Endometrium (tissue), 2 donors: ENCODE measurements around the gene RAPGEF1.

ENCODE experiments used
- FAIRE-seq: peaks from 2 replicates; lab custom pipeline; 2012; peaks lifted over from hg19 to GRCh38; lab: Jason Lieb, UNC
- donor health status: control.
- donor health status: control.

The RAPGEF1 gene

GRCh38 chr9:131582466-131583336 is 157.2 kb downstream of the RAPGEF1 start:
- no peak for FAIRE-seq

- no peak for FAIRE-seq
Observed at GRCh38 chr9:131582056-131582455, 157.8 kb downstream of the RAPGEF1 start.

- no peak for FAIRE-seq
Observed at GRCh38 chr9:131580358-131580757, 159.5 kb downstream of the RAPGEF1 start.

DNA sequence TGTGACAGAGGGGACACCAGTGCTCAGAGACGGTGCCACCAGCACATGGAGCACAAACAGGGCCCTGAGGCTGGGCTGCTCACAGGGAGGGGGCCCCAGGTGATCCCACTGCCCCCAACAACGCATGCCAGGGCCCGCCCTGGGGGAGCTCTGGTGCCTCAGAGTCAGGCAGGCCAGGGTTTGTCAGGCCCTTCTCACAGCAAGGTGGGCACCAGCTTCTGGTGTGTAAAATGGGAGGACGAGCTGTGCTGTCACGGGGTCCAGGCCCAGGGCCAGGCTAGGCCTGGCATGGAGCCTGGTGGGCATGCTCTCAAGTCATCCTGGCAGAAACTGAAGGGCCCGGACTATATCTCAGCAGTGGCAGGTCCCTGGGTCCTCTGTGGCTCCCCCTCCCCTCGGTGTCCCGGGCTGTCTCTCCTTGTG is 160.1 kb downstream of the RAPGEF1 start:
- no peak for FAIRE-seq

GRCh38 chr9:131578731-131579504 is 161.0 kb downstream of the RAPGEF1 start:
- no peak for FAIRE-seq

DNA sequence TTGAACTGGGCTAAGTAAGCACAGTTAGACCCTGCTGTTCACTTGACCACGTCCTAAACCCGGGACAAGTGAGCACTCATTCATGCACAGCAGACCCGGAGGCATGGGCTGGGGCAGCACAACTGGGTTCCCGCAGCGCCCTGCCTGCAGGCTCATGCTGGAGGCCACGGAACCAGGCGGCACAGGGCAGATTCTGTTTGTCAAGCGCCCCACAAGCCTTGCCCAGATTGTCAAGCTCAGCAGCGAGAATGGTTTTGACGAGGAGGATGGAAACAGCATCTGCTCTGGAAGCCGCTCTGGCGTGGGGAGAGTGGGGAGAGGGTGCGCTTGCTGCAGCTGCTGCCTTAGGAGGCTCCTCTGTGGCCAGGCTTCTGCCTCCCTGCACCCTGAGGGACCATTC is 161.9 kb downstream of the RAPGEF1 start:
- no peak for FAIRE-seq

DNA sequence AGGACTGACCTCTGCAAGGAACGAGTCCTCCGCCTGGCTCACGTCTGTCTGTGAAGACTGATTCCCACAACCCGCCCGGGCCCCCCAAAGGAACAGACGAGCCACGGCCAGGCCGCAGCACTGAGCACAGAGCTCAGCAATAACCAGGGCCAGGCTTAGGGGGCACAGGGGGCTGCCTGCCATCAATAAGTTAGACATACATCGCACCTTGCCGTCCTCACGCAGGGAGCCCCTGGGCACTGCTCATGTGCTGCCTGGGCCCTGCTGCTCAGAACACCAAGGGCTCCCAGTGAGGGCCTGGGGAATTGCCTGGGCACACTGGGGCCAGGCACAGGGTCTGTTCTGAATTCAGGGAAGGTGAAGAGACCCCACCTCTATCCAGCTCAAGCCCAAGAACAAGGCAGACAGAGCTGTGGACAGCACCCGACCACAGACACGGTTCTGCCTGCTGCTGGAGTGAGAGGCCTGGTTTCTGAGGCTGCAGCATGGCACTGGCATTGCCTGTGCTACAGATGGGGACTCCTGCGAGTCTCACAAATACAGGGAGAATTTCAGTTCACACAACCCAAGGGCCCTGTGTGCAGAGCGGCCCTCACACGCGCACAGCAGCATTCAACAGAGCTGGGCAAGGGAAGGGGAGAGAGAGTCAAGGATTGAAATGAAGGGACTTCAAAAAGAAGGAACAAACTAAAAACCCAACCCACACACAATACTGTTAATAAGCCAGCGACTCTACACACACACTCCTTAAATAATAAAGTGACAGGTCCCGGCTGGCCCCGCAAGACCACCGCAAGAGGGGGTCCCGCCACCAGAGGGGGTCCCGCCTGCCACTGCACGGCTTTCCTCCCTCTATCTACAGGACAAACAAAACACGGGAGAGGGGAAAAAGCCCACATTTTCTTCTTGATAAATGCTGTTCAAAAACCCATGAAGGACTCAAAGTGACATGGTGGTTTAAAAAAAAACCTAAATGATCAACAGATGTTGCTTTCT is 162.6 kb downstream of the RAPGEF1 start:
- FAIRE-seq, result no peak

DNA sequence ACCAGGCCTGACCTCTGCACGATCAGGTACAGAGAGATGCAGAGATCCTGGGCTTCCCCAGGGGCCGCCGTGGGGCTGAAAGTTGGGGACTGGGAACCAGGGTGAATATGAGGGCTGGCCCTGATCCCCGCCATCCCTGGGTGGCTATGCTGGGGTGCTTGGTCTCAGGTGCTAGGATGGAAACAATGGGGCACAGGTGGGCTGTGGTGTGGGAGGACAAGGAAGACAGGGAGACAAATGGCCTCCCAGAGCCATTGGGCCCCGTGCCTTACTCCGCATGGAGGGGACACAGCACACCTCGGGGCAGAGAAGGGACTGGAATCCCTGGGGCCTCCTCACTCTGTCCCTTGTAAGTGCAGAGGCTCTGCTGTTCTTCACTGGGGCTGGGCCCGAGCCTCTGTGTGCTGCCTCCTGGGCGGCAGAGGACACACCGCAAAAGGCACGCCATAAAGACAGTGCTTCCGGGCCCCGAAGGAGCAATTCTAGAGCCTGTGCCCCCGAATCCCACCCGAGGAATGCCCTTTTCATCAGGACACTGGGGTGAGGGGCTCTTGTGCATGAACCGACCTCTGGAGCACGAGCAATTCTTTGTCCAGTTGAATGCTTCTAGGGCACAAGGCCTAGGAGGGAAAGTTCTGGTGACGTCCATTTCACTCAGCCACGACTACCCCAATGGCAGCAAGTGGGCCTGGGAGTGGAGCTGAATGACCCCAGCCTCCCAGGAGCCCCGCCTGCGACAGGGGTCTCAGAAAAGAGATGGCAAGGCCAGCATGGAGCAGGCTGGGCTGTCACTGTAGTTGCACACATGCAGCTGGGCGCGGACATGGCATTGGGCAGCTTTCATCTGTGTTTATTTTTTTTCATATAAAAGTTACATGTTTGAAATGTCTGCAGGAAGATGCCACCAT is 163.7 kb downstream of the RAPGEF1 start:
- FAIRE-seq, result no peak

DNA sequence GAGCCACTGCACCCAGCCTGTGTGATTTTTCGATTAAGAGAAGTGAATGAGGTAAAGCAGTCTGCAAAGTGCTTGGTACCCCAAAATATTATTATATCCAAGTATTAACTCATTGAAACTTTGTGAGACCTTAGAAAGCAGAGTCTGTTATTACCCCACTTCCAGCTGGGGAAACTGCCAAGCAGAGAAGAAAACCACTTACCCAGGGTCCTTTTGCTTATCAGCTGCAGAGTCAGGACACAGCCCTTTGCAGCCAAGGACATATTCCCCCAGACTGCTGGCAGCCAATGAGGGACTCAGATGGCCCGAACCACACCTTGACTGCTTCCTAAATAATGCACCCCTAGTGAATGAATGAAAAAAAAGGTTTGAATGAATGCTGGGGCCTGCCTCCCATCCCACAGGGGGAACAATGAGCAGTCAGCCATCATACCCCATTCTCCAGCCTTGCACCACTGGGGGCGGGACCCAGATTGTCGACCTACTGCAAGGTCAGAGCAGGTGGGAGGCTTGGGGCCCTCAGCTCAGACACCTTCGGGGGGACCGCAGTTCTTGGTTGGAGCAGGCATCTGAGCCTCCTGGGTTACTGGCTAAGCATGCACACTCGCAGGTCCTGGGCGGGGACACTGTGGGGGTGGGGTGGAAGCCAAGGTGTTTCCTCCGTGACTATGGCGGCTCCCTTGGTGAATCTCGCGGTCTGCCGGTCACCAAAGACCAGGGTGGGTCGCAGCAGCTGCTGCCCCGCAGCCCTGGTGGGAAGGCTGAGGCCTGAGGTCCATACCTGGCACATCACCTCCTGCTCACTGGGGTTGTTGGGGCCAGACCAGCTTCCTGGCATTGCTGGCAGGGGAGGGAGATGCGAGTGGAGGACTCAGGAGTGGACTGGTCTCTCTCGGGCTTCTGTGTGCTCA is 164.9 kb downstream of the RAPGEF1 start:
- no peak for FAIRE-seq

DNA sequence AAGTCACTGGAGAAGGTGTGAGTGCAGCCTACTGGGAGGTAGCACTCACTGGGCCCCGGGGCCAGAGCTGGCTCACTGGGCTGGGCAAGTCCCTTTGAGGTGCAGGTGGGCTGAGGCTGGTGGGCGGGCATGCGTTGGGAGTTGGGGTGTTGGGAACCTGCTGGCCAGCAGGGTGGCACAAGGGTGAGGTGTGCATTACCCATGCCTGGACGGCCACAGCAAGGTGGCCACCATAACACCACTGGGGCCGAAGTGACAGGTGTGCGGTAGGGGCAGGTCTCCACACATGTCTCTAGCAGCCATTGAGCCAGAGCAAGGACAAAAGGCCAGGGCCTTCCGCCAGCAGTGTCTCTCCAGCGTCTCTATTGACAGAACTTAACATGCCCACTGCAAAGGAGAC is 172.0 kb downstream of the RAPGEF1 start:
- no peak for FAIRE-seq

GRCh38 chr9:131566158-131566557 is 173.7 kb downstream of the RAPGEF1 start:
- no peak for FAIRE-seq

- FAIRE-seq, result no peak
Observed at GRCh38 chr9:131565369-131565768, 174.5 kb downstream of the RAPGEF1 start.

DNA sequence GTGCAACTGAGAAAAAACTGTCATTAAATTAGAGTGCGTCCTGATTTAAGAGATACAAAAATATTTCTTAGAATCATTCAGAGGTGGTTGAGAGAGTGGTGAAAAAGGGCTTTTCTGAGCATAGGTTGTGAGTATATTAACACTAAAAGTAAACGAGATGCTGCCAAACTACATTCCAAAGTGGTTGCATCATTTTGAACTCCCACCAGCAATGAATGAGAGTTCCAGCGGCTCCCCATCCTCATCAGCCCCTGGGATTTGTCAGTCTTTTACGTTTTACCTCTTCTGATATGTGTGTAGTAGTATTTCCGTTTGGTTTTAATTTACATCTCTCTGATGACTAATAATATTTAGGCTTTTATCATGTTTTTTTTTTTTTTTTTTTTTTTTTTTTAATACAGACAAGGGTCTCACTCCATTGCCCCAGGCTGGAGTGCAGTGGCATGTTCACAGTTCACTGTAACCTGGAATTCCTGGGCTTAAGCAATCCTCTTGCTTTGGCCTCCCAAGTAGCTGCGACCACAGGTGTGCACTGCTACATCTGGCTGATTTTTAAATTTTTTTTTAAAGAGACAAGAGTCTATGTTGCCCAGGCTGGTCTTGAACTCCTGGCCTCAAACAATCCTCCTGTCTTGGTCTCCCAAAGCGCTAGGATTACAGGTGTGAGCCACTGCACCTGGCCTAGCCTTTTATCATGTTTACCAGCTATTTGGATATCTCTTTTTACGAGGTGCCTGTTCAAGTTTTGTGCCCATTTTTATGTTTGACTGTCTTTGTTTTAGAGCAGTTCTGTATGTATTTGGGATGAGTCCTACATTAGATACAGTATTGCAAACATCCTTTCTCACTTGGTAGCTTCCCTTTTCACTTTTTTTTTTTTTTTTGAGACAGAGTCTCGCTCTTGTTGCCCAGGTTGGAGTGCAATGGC is 177.6 kb downstream of the RAPGEF1 start:
- FAIRE-seq, result no peak

DNA sequence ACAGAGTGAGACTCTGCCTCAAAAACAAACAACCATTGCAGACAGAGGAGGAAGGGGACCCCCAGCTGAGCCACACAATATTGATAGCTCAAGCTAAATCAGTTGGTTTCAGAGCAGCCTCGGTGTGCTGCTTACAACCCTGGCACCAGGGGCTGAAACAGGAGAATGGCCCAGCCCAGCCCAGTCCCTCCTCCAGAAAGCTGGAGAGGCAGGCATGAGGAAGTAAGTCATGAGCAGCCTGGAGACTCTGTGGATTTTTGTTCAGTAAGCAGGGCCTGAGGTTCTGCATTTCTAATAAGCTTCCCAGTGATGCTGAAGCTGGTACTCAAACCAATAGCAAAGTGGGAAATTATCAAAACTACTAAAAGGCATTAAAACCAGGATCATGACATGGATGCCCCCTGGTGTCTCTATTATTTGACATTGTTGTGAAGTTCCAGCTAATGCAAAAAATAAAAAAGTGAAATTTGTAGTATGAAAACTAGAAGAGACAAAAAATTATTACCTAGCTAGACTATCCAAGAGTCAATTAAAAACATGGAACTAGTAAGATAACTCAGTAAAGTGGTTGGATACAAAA is 180.4 kb downstream of the RAPGEF1 start:
- FAIRE-seq, result no peak

GRCh38 chr9:131557855-131558548 is 181.9 kb downstream of the RAPGEF1 start:
- no peak for FAIRE-seq

DNA sequence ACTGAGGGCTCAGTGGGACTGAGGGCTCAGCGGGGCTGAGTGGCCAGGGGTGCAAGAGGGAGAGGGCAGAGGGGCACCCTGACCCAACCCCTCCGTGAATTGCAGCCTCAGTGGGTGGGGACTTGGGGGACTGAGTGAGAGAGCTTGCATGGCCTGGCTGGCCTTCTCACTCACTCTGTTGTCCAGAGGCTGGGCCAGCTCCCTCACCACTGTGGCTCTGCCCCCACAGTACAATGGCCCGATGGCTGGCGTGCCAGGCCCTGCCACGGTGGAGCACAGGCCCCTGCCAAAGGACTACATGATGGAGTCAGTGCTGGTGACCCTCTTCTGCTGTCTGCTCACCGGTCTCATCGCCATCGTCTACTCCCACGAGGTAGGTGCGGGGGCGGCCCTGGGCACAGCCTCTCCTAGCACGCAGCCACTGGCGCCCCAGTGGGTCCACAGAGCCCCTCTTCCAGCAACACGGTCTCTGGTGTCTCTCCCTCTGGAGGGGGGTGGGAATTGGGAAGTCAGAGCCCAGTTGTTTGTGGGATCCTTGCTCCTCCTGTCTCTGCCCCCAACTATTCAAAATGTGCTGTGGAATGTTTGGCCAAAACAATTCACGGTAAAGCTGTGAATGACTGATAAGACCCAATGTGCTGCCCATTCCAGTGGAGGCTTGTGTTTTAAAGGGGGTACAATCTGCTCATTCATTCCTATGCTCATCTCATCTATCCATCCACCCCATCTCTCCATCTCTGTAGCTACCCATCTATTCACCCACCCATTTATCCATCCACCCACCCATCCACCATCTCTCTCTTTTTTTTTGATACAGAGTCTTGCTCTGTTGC is 183.8 kb downstream of the RAPGEF1 start:
- FAIRE-seq, result no peak

- FAIRE-seq, result no peak
Observed at GRCh38 chr9:131554843-131555351, 185.0 kb downstream of the RAPGEF1 start.
